GM19351 (cell line): Measurements from ENCODE around the gene MAGI2.

Experiments
- ATAC-seq: cut with Tn5 transposase; IDR thresholded peaks from one replicate; pipeline ENCODE4 v1.9.1; 2021; ENCODE audit warnings: mild to moderate bottlenecking, moderate library complexity; ENCODE audit not compliant: unreplicated experiment

The MAGI2 gene

GRCh38 chr7:78684201-78684600 is 769.3 kb downstream of the MAGI2 start:
- no peak for ATAC-seq

- no peak for ATAC-seq
These were observed 769.9 kb downstream of the MAGI2 start for GRCh38 chr7:78683566-78683965.

- ATAC-seq, result no peak
These were observed 774.2 kb downstream of the MAGI2 start for GRCh38 chr7:78679112-78679876.

GRCh38 chr7:78677391-78677790 is 776.1 kb downstream of the MAGI2 start:
- ATAC-seq, result no peak

- ATAC-seq, result no peak
These were observed 778.0 kb downstream of the MAGI2 start for GRCh38 chr7:78675511-78675910.

- no peak for ATAC-seq
These were observed 780.2 kb downstream of the MAGI2 start for GRCh38 chr7:78673272-78673671.

- no peak for ATAC-seq
These were observed 790.5 kb downstream of the MAGI2 start for GRCh38 chr7:78662939-78663338.

- ATAC-seq, result no peak
These were observed 803.5 kb downstream of the MAGI2 start for GRCh38 chr7:78649976-78650375.

- no peak for ATAC-seq
These were observed 804.2 kb downstream of the MAGI2 start for GRCh38 chr7:78649236-78649635.

GRCh38 chr7:78642751-78643150 is 810.7 kb downstream of the MAGI2 start:
- ATAC-seq, result no peak

- no peak for ATAC-seq
These were observed 815.1 kb downstream of the MAGI2 start for GRCh38 chr7:78638364-78638763.

GRCh38 chr7:78636727-78637126 is 816.7 kb downstream of the MAGI2 start:
- ATAC-seq, result no peak

- ATAC-seq, result no peak
These were observed 818.3 kb downstream of the MAGI2 start for GRCh38 chr7:78635026-78635793.

- ATAC-seq, result no peak
These were observed 819.4 kb downstream of the MAGI2 start for GRCh38 chr7:78634093-78634492.

GRCh38 chr7:78620920-78621319 is 832.5 kb downstream of the MAGI2 start:
- ATAC-seq, result no peak

- ATAC-seq, result no peak
These were observed 836.9 kb downstream of the MAGI2 start for GRCh38 chr7:78616539-78616938.

- ATAC-seq, result no peak
These were observed 844.2 kb downstream of the MAGI2 start for GRCh38 chr7:78609281-78609680.

GRCh38 chr7:78607099-78607498 is 846.4 kb downstream of the MAGI2 start:
- ATAC-seq, result no peak

- no peak for ATAC-seq
These were observed 848.3 kb downstream of the MAGI2 start for GRCh38 chr7:78605119-78605518.

- ATAC-seq, result no peak
These were observed 851.7 kb downstream of the MAGI2 start for GRCh38 chr7:78601728-78602127.

GRCh38 chr7:78594156-78594555 is 859.3 kb downstream of the MAGI2 start:
- no peak for ATAC-seq

GRCh38 chr7:78588393-78588792 is 865.1 kb downstream of the MAGI2 start:
- no peak for ATAC-seq
